ENCODE measurements around the gene E4F1. TPM values are rescaled to one million over a fixed set of nuclear protein-coding genes. Genes with fewer than 3 reads are reported as not detected.
"Not testable (repeated sequence)": the region's sequence is repeated elsewhere in the genome, so short reads cannot be mapped to it uniquely, and the experiment has no call there.

The E4F1 gene
- total and polyA plus RNA-seq, 7 donors = 11.1 to 22.9 (median 16.8) TPM

DNA sequence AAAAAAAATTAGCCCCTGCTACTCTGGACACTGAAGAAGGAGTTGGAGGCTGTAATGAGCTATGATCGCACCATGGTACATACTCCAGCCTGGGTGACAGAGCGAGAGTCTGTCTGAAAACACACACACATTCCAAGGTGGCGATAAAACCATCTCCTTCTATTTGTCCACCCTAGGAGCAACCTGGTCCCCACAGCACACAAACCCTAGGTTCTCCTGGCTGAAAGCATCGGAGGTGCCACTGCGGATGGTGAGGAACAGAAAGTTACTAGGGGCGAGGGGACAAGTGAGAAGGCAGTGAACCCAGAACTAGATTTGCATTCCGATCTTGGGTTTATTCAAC is 29.4 kb downstream of the E4F1 start:
- DNase-seq = peak in 1 of 2 donors; percentile 19
- 96 to 97% (median 97%) methylated on average over 7 of the region's 7 CpGs for WGBS, 3 donors
- intact Hi-C loops (cut with DNase I) = loop anchor here in 1 of 2 donors (5.0 kb wide), 2 partner anchors 35 to 95 kb away; partner anchors contain the start of gene TRAF7
- no peak overlapping the region for H3K4me3 ChIP-seq
- H3K36me3 ChIP-seq (ENCODE audit: insufficient read depth in 1 of 2, low read depth in 1 of 2) = peaks cover 6 to 69% of the 10 kb centered on the region in 2 donors
- H3K27me3 ChIP-seq (ENCODE audit: insufficient read depth in 3 of 3, low read length in 2 of 3) = no peaks in the 10 kb centered on the region
- H3K27ac ChIP-seq = peak overlapping the region; percentile 87
- no peak for ATAC-seq
- H3K9me3 ChIP-seq = no peaks in the 10 kb centered on the region
- TF ChIP-seq CTCF (IDR thresholded peaks at IDR 0.05) = no peak
- H3K4me1 ChIP-seq = peaks cover 18% of the 10 kb centered on the region

- 70 to 79% (median 76%) methylated on average over 10 to 11 of the region's 11 CpGs for WGBS, 3 donors
- no peak overlapping the region for H3K27ac ChIP-seq
- no peak for TF ChIP-seq CTCF (IDR thresholded peaks at IDR 0.05)
- no peaks in the 10 kb centered on the region for H3K9me3 ChIP-seq
- peaks cover 18% of the 10 kb centered on the region for H3K4me1 ChIP-seq
- peaks cover 6 to 73% of the 10 kb centered on the region in 2 donors for H3K36me3 ChIP-seq (ENCODE audit: insufficient read depth in 1 of 2, low read depth in 1 of 2)
- no peak for ATAC-seq
- intact Hi-C loops (cut with DNase I) = loop anchor here in 1 of 2 donors (5.0 kb wide), 2 partner anchors 36 to 96 kb away; partner anchors contain the start of gene TRAF7
- DNase-seq = peak in 1 of 2 donors; percentile 46
- H3K27me3 ChIP-seq (ENCODE audit: insufficient read depth in 3 of 3, low read length in 2 of 3) = no peaks in the 10 kb centered on the region
- H3K4me3 ChIP-seq = no peak overlapping the region
Observed at GRCh38 chr16:2253293-2253692, 29.9 kb downstream of the E4F1 start.

DNA sequence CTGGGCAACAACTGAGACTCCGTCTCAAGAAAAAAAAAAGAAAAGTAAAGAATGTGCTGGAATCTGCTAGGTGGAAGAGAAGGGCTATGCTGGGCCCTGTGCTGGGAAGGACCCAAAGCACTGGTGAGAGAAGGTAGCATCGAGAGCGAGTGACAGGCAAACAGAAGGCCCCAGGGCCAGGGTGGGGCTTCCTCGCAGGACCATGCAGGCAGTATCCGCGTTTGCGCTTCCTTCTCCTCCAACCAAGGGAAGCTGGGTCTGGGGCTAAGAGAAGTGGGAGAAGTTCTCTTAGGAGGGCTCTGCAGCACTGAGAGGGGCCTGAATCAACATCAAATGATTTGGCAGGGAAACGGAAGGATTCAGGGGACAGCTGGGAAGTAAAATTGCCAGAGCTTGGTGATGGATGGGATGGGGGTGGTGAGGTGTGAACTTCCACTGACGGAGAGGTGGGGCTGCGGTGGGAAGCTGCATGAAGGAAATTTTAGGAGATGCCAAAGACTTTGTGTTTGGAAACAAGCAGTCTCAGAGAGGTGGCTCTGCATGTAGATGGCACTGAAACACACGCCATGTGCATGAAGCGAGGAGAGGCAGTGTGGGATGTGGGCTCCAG is 33.2 kb downstream of the E4F1 start:
- Histone ChIP-seq H3K9me3 (no peaks in the 10 kb centered on the region), H3K27ac (no peak overlapping the region), H3K4me1 (peaks cover 8% of the 10 kb centered on the region), H3K4me3 (no peak overlapping the region), H3K36me3 (ENCODE audit: insufficient read depth in 1 of 2, low read depth in 1 of 2) (peaks cover 10 to 94% of the 10 kb centered on the region in 2 donors), H3K27me3 (ENCODE audit: insufficient read depth in 3 of 3, low read length in 2 of 3) (no peaks in the 10 kb centered on the region)
- no peak for TF ChIP-seq CTCF (IDR thresholded peaks at IDR 0.05)
- no peak for ATAC-seq
- DNase-seq = peak in 1 of 2 donors; percentile 31
- intact Hi-C loops (cut with DNase I) = no loop called here
- WGBS, 3 donors = 84 to 85% (median 84%) methylated on average over 12 of the region's 12 CpGs

GRCh38 chr16:2257726-2258125 is 34.3 kb downstream of the E4F1 start:
- no peak for ATAC-seq
- H3K9me3 ChIP-seq = no peaks in the 10 kb centered on the region
- intact Hi-C loops (cut with DNase I) = no loop called here
- no peak for DNase-seq
- H3K36me3 ChIP-seq (ENCODE audit: insufficient read depth in 1 of 2, low read depth in 1 of 2) = peaks cover 10 to 100% of the 10 kb centered on the region in 2 donors
- H3K4me1 ChIP-seq = no peaks in the 10 kb centered on the region
- no peak overlapping the region for H3K27ac ChIP-seq
- TF ChIP-seq CTCF (IDR thresholded peaks at IDR 0.05) = no peak
- 88 to 94% (median 89%) methylated on average over 6 of the region's 6 CpGs for WGBS, 3 donors
- no peaks in the 10 kb centered on the region for H3K27me3 ChIP-seq (ENCODE audit: insufficient read depth in 3 of 3, low read length in 2 of 3)
- H3K4me3 ChIP-seq = no peak overlapping the region

- 93 to 96% (median 94%) methylated on average over 7 of the region's 7 CpGs for WGBS, 3 donors
- ATAC-seq; intact Hi-C loops (cut with DNase I): not testable (repeated sequence)
Observed at GRCh38 chr16:2258530-2258929, 35.1 kb downstream of the E4F1 start.

More at GRCh38 chr16:2258530-2258929, 35.1 kb downstream of the E4F1 start:
- not testable (repeated sequence) for H3K27ac ChIP-seq; H3K4me3 ChIP-seq; H3K4me1 ChIP-seq; H3K9me3 ChIP-seq; H3K27me3 ChIP-seq (ENCODE audit: insufficient read depth in 3 of 3, low read length in 2 of 3)
- DNase-seq = peak in 1 of 2 donors; percentile 3
- peaks cover 10 to 100% of the 10 kb centered on the region in 2 donors for H3K36me3 ChIP-seq (ENCODE audit: insufficient read depth in 1 of 2, low read depth in 1 of 2)

All from psoas muscle (tissue), 8 donors.